OCI-LY1 (cell line): ENCODE data around the gene STPG4.

ENCODE experiments used
- EZH2 ChIP-seq: fragments of 200-600 bp; sonication (generic), shearing (Covaris generic); IDR thresholded peaks from 2 replicates; pipeline ENCODE4 v1.8.0; 2017; ENCODE audit warnings: borderline replicate concordance, mixed run types, mild to moderate bottlenecking, antibody characterized with exemption, low read length, moderate library complexity, mixed read lengths
- TF ChIP-seq, protein P1 (sequence below): fragments of 200-600 bp; sonication (generic), shearing (Covaris generic); IDR thresholded peaks from 2 replicates; pipeline ENCODE4 v1.5.1; 2017; ENCODE audit warnings: mild to moderate bottlenecking, antibody characterized with exemption, low read length, moderate library complexity, mixed read lengths

DNA sequence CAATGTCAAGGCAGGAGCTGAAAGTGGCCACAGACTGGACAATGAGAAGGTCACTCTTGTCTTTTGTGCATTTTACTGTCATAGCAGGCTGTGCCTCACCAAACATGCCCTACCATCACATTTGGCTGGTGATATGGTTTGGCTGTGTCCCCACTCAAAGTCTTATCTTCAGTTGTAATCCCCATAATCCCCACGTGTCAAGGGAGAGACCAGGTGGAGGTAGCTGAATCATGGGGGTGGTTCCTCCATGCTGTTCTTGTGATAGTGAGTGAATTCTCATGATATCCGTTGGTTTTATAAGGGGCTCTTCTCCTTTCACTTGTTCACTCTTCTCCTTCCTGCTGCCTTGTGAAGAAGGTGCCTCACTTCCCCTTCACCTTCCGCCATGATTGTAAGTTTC, 49.6 kb upstream of the STPG4 start:
- TF ChIP-seq, protein P1, sequence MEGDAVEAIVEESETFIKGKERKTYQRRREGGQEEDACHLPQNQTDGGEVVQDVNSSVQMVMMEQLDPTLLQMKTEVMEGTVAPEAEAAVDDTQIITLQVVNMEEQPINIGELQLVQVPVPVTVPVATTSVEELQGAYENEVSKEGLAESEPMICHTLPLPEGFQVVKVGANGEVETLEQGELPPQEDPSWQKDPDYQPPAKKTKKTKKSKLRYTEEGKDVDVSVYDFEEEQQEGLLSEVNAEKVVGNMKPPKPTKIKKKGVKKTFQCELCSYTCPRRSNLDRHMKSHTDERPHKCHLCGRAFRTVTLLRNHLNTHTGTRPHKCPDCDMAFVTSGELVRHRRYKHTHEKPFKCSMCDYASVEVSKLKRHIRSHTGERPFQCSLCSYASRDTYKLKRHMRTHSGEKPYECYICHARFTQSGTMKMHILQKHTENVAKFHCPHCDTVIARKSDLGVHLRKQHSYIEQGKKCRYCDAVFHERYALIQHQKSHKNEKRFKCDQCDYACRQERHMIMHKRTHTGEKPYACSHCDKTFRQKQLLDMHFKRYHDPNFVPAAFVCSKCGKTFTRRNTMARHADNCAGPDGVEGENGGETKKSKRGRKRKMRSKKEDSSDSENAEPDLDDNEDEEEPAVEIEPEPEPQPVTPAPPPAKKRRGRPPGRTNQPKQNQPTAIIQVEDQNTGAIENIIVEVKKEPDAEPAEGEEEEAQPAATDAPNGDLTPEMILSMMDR, result no peak
- TF ChIP-seq EZH2, result no peak
